Prostate gland (tissue), 2 donors: ENCODE measurements around the gene SEMA3G.

ENCODE experiments used
- CTCF ChIP-seq, 4 experiments: fragments of 200-600 bp in 2 of 4; fragments of 450-650 bp in 2 of 4; sonication (generic) in 2 of 4; IDR thresholded peaks; 1 replicate in 3 of 4; 2 replicates in 1 of 4; pipeline ENCODE4 v1.5.1; 2016 to 2019; ENCODE audit warnings: antibody characterized with exemption in 4 of 4, mild to moderate bottlenecking in 2 of 4, moderate library complexity in 2 of 4
- POLR2A ChIP-seq: fragments of 450-650 bp; IDR thresholded peaks from one replicate; pipeline ENCODE4 v1.6.1; 2016; ENCODE audit warnings: antibody characterized with exemption, mild to moderate bottlenecking

- TF ChIP-seq CTCF (IDR thresholded peaks at IDR 0.05) (no peak), POLR2A (no peak)
These were observed 32.3 kb upstream of the SEMA3G start for GRCh38 chr3:52477076-52477795.
